GM21619 (cell line): ENCODE data around the gene PDLIM7.
A peak's percentile ranks its signal among the peaks of the same experiment; 100 is the strongest.

Experiments used
- ATAC-seq: cut with Tn5 transposase; IDR thresholded peaks from one replicate; pipeline ENCODE4 v1.9.1; 2021; ENCODE audit not compliant: unreplicated experiment

PDLIM7 gene

DNA sequence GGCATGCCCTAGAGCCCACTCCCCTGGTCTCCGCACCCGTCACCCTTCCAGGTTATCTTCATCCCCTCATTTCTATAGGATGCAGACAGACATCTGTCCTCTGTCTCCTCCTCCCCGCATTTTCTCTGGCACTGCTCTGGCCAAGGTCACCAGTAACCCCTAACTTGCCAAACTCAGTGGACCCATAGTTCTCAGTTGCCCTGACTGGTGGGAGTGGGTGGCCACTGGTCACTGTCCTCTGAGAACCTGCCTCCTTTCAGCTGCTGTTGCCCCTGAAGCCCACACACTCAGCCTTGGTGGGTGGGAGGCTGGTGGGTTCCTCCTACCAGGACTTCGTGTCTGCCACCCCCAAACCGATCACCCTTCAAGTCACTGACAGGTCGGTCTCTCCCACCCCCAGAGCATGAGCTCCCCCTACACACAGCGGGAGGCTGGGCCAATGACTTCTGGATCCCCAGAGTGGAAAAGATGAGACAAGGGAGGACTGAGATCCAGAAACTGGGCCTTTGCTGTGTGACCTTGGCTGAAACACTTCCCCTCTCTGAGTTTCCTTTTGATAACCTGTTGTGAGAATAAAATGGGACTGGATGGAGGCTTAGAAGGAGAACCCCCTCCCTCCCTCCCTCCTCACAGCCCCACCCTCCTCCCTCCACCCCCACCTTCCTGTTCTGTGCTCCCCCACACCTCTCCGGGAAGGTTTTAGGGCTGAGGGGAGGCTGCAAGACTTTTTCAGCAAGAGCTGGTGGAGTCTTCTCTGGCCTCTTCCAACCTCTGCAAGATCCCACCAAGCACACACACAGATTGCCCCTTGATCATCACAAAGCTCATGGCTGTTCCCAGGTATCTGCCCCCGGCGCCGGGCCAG lies 21.6 kb downstream of the PDLIM7 start:
- no peak for ATAC-seq

DNA sequence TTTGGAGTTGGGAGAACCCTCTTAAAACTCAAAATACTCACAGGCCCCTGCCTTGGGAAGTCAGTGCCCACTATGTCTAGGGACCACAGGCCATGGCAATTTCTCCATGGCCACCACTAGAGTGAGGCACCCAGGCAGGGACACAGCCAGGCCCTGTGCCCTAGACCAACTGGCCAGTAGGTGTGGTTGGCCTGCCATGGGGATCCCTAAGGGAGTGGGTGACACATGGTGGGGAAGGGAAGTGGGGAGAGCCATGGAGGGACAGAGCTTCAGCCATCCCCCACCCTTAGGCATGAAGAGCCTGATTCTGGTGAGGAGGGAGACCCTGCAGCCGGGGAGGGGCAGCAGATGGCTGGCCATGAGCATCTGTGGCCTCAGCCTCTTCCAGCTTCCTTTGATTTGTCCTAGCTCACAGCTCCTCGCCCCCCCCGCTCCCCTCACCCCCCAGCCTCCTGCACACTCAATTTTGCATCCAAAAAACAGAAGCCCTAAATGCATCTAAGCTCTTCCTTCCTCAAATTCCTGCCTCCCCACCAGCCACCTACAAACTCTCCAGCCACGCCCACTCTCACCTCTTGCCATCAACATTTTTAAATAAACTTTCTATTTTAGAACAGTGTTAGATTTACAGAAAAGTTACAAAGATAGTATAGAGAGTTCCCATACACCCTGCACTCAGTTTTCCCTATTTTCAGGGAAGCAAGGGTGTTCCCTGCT lies 22.4 kb downstream of the PDLIM7 start:
- no peak for ATAC-seq

- ATAC-seq = no peak
These were observed 23.4 kb downstream of the PDLIM7 start for GRCh38 chr5:177474002-177474476.

GRCh38 chr5:177473443-177474001 lies 23.9 kb downstream of the PDLIM7 start, which contains the start of gene DBN1:
DBN1 (minus strand) TSS chr5:177473634; CDS start chr5:177473521, 113 bp downstream.
- ATAC-seq = no peak

DNA sequence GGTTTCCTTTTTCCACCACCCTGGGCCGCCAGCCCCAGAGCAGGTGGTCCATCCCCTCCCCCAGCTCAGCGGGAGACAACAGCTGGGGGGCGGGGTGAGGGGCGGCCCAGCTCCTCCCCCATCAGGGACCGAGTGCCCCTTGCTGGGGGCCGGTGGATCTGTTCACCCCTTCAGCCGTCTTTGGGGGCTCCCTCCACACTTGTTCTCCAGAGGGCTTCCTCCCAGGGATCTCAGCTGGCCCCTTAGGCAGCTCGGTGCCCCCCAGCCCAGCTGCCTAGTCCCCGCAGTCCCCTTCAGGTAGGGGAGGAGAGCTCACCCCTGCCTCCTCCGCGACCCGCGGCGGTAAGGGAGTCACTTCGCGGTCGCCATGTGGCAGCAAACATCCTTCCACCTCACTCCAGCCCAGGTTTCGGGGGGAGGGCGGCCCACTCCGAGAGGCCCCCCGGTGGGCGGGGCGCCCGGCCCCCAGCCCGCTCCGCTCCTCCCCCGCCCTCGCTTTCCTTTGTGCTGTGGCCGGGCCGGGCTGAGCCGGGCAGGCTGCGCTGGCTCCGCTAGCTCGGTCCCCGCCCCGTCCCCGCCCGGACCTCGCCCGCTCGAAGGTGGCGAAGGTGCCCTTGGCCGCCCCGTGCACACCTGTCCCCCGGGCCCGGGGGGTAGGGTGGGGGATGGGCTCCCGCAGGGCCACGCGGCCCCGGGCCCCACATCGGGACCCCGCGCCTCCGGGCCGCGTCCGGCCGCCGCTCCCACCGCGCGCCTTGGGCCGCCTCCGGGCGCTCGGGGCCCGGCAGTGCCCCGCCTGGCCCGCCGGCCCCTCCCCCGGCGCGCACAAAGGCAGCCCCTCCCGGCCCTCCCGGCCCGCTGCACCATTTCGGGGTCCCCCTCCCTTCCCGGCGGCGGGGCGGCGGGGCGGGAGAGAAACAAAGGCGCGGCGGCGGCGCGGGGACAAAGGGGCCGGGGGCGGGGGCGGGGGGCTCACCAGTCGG lies 24.7 kb downstream of the PDLIM7 start:
- ATAC-seq = peak; percentile 49

DNA sequence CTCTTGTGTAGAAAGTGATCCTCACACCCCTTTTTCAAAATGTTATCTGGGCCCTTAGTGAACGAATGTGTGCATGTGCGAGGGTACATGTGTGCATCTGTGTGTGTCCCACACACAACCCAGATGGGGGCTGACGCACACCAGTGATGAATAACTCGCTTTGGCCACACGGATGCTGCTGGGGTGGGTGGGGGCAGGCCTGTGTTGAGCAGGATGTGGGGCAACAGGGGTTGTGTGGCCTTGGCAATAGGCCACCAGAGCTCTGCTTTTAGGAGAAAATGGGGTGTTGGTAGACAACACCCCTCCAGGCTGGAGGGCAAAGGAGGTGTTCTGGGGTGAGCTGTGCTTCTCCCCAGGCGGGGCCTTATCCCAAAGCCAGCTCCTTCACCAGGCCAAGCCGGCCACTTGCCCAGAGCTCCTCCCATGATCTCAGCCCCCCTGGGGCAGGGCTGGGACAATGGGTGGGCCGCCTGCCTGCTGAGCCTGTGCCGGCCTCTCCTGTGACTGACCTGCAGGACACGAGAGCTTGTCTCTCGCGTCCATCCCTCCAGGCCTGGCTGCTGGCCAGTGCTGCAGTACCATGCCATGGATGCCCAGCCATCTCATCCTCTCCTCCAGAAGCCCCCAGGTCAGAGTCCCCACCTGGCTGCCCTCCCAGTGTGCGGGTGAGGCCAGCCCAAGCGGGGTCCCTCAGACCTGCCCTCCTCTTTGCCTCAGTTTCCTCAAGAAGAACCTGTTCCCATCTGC lies 25.6 kb downstream of the PDLIM7 start:
- no peak for ATAC-seq

GRCh38 chr5:177470759-177471536 lies 26.5 kb downstream of the PDLIM7 start:
- no peak for ATAC-seq

GRCh38 chr5:177469750-177470525 lies 27.5 kb downstream of the PDLIM7 start:
- no peak for ATAC-seq

GRCh38 chr5:177468685-177469628 lies 28.4 kb downstream of the PDLIM7 start:
- no peak for ATAC-seq

DNA sequence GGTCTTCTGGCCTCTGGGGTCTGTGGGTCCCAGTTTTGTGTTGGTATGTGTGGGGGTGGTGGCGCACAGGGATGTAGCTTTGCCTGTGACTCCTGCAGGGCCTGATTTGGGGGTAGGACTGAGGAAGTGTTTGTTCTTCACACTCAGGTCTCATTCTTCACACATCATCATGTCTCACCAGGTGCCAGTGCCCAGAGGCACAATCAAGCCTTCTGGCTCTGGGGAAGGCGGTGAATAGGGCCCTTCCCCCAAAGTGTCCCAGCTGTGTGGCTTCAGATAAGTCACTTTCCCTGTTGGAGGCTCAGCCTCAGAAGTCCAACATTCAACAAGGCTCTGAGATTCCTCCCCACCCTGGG lies 29.1 kb downstream of the PDLIM7 start:
- ATAC-seq = no peak

- ATAC-seq = no peak
These were observed 30.0 kb downstream of the PDLIM7 start for GRCh38 chr5:177467436-177467835.

- no peak for ATAC-seq
These were observed 30.5 kb downstream of the PDLIM7 start for GRCh38 chr5:177466861-177467260.

- ATAC-seq = no peak
These were observed 32.4 kb downstream of the PDLIM7 start for GRCh38 chr5:177465044-177465443.

DNA sequence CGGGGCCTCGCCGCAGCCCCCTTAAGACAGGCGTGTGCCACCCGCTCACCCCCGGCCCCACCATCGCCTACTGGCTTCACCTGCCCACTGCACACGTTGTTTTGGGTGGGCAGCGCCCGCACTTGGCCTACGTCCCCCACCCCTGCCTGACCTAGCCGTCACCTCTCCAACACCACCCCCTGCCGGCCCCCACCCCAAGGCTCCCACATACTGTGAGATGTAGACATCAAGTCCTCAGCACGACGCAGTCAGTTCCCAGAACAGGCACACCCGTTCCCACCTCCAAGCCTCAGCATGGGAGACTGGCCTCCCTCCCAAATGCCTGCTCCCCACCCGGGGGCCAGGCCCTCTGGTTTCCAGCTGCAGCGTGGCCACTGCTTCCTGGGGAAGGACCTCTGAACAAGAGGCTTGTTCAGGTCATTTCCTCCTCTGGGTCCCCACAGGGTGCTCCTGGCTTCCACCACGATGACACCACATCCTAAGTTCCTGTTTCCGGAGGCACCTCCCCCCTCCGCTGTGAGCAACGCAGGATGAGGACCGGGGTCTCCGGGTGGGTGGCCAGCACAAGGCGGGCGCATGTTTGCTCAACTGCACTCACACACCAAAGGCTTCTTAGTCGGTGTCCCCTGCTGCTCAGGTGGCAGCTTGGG lies 35.3 kb downstream of the PDLIM7 start:
- no peak for ATAC-seq

DNA sequence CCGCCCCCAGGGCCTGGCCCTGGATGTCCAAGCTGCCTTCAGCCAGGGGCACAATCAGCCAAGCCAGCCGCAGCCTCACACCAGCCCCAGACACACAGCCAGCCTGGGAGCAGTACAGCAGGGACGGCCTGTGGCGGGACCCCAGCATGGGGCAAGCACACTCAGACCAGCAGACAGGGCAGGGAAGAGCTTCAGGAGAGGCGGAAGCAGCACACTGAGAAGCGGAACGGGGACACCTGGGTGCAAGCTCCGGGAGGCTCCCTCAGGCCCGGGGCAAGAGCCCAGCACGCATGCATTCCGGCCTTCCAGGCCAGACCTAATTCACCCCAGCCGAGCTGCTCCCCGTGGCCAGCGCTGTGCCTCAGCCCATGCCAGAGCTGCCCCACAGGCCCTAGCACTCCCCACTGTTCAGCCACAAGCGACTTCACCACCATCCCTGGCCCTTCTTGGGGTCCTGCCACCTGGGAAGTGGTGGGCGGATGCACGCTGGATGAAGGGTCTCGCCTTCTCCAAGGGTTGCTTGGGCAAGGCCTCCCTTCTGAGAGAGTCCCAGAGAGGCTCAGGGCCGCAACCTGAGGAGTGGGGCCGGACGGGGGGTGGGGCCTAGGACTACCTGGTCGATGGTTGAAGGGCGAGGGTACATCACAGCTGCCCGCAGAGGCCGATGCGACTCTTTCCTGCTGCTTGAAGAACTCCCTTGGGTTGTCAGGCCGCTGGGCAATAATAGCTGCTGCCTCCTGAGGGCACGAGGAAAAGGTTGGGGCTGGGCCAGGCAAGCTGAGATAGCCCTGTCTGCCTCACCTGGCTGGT lies 37.4 kb downstream of the PDLIM7 start:
- no peak for ATAC-seq

DNA sequence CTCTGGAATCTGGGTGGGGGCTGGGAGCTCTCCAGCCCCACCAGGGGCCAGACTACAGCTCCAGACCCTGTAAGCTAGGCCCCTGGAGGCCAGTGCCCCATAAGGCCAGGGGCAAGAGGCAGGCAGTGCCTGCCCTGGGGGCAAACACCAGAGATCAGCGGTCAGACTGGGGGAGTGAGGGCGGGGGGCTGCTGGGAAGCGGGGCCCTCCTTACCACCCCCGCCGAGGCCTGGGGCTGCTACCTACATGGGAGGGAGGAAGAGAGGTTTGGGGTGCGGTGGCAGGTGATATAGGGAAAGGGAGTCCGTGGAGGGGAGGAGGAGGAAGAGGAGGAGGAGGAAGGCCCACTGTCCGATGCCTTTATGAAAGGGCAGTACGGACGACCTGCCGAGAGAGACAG lies 38.0 kb downstream of the PDLIM7 start:
- no peak for ATAC-seq
